Duodenal mucosa (tissue), 2 donors: ENCODE measurements around the gene KCNK5.

Experiments used
- H3K27ac ChIP-seq: one replicate; pipeline ENCODE4 v1.7.0; 2013; ENCODE audit warnings: low read depth, low read length
- H3K27me3 ChIP-seq, 2 donors: one replicate each; pipeline ENCODE4 v1.7.0; 2013; ENCODE audit warnings: low read length in 2 of 2, control low read depth in 1 of 2; ENCODE audit not compliant: insufficient read depth in 2 of 2, control insufficient read depth in 1 of 2
- H3K36me3 ChIP-seq, 2 donors: one replicate each; pipeline ENCODE4 v1.7.0; 2013; ENCODE audit warnings: low read length in 2 of 2, control low read depth in 1 of 2; ENCODE audit not compliant: insufficient read depth in 2 of 2, control insufficient read depth in 1 of 2
- H3K4me1 ChIP-seq, 2 donors: one replicate each; pipeline ENCODE4 v1.7.0; 2013; ENCODE audit warnings: low read length in 2 of 2, control low read depth in 1 of 2; ENCODE audit not compliant: insufficient read depth in 2 of 2, control insufficient read depth in 1 of 2
- H3K4me3 ChIP-seq, 2 donors: one replicate each; pipeline ENCODE4 v1.7.0; 2013; ENCODE audit warnings: low read length in 2 of 2, low read depth in 1 of 2
- H3K9ac ChIP-seq, 2 donors: one replicate each; pipeline ENCODE4 v1.7.0; 2013; ENCODE audit warnings: low read length in 2 of 2, low read depth in 1 of 2
- H3K9me3 ChIP-seq, 2 donors: one replicate each; pipeline ENCODE4 v1.7.0; 2013; ENCODE audit warnings: low read length in 2 of 2, control low read depth in 1 of 2; ENCODE audit not compliant: control insufficient read depth in 1 of 2

The KCNK5 gene

GRCh38 chr6:39263303-39264037, 34.2 kb upstream of the KCNK5 start:
- peaks cover 6 to 9% of the 10 kb centered on the region in 2 donors for H3K4me1 ChIP-seq
- H3K36me3 ChIP-seq: no peaks in the 10 kb centered on the region
- H3K9ac ChIP-seq: no peak overlapping the region
- H3K4me3 ChIP-seq: no peak overlapping the region
- H3K27me3 ChIP-seq: no peaks in the 10 kb centered on the region
- no peak overlapping the region for H3K27ac ChIP-seq
- H3K9me3 ChIP-seq: no peaks in the 10 kb centered on the region

DNA sequence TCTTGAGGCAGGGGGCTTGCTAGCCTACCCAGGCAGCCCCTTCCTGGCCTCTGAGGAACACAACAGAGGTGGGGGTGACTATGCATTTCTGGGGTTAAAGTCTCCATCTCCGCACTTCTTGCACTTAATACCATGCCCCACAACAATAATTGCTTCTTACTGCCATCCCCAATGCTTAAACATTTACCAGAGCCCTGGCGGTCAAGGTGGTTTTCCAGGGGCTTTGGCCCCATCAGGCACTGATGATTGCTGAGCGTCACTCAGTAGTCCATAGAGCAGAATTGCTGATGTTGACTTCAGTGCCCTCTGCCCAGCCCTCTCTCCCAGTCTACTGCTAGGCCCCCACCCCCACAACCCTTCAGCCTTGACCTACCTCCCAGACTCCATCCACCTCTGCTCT, 32.5 kb upstream of the KCNK5 start:
- H3K27ac ChIP-seq: no peak overlapping the region
- H3K9ac ChIP-seq: no peak overlapping the region
- H3K27me3 ChIP-seq: no peaks in the 10 kb centered on the region
- no peak overlapping the region for H3K4me3 ChIP-seq
- no peaks in the 10 kb centered on the region for H3K36me3 ChIP-seq
- H3K9me3 ChIP-seq: no peaks in the 10 kb centered on the region
- H3K4me1 ChIP-seq: peaks cover 6 to 9% of the 10 kb centered on the region in 2 donors

- no peaks in the 10 kb centered on the region for H3K9me3 ChIP-seq
- H3K4me1 ChIP-seq: peaks cover 6 to 9% of the 10 kb centered on the region in 2 donors
- no peak overlapping the region for H3K4me3 ChIP-seq
- no peak overlapping the region for H3K9ac ChIP-seq
- no peaks in the 10 kb centered on the region for H3K36me3 ChIP-seq
- no peaks in the 10 kb centered on the region for H3K27me3 ChIP-seq
- no peak overlapping the region for H3K27ac ChIP-seq
Measured at GRCh38 chr6:39260953-39261352, 31.7 kb upstream of the KCNK5 start.

GRCh38 chr6:39260456-39260855, 31.2 kb upstream of the KCNK5 start:
- H3K27ac ChIP-seq: no peak overlapping the region
- H3K9me3 ChIP-seq: no peaks in the 10 kb centered on the region
- H3K4me1 ChIP-seq: peaks cover 6 to 9% of the 10 kb centered on the region in 2 donors
- no peak overlapping the region for H3K4me3 ChIP-seq
- no peaks in the 10 kb centered on the region for H3K36me3 ChIP-seq
- no peaks in the 10 kb centered on the region for H3K27me3 ChIP-seq
- no peak overlapping the region for H3K9ac ChIP-seq

- Histone ChIP-seq H3K9me3 (no peaks in the 10 kb centered on the region), H3K36me3 (no peaks in the 10 kb centered on the region), H3K9ac (no peak overlapping the region), H3K4me3 (no peak overlapping the region), H3K27ac (no peak overlapping the region), H3K4me1 (no peaks in the 10 kb centered on the region), H3K27me3 (no peaks in the 10 kb centered on the region)
Measured at GRCh38 chr6:39256294-39256940, 27.1 kb upstream of the KCNK5 start.

GRCh38 chr6:39254999-39255535, 25.8 kb upstream of the KCNK5 start:
- H3K4me1 ChIP-seq: no peaks in the 10 kb centered on the region
- H3K9me3 ChIP-seq: no peaks in the 10 kb centered on the region
- no peak overlapping the region for H3K27ac ChIP-seq
- no peak overlapping the region for H3K4me3 ChIP-seq
- no peaks in the 10 kb centered on the region for H3K27me3 ChIP-seq
- H3K36me3 ChIP-seq: no peaks in the 10 kb centered on the region
- H3K9ac ChIP-seq: no peak overlapping the region

GRCh38 chr6:39251406-39251805, 22.1 kb upstream of the KCNK5 start:
- Histone ChIP-seq H3K27ac (no peak overlapping the region), H3K27me3 (no peaks in the 10 kb centered on the region), H3K9me3 (no peaks in the 10 kb centered on the region), H3K4me3 (no peak overlapping the region), H3K4me1 (peaks cover 5 to 6% of the 10 kb centered on the region in 2 donors), H3K9ac (no peak overlapping the region), H3K36me3 (no peaks in the 10 kb centered on the region)

GRCh38 chr6:39250507-39250906, 21.2 kb upstream of the KCNK5 start:
- no peak overlapping the region for H3K9ac ChIP-seq
- H3K9me3 ChIP-seq: no peaks in the 10 kb centered on the region
- no peak overlapping the region for H3K27ac ChIP-seq
- H3K36me3 ChIP-seq: no peaks in the 10 kb centered on the region
- H3K27me3 ChIP-seq: no peaks in the 10 kb centered on the region
- no peak overlapping the region for H3K4me3 ChIP-seq
- peaks cover 5 to 6% of the 10 kb centered on the region in 2 donors for H3K4me1 ChIP-seq

DNA sequence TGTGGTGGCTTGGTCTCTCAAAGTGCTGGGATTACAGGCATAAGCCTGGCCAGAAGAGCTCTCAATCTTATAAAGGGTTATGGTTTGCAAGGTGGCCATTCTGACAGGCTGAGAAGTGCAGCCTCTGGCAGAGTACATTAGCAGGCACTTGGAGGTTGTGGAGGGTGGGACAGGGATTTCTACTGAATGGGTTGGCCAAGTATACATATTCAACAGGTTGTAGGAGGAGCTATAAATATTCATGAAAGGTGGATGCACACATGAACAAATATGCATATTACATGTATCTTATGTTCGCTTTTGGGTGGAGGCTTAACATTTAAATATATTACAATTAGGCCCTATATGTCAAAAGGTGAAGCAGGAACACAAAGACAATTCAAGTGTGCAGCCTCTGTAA, 20.0 kb upstream of the KCNK5 start:
- Histone ChIP-seq H3K9me3 (no peaks in the 10 kb centered on the region), H3K4me3 (no peak overlapping the region), H3K36me3 (no peaks in the 10 kb centered on the region), H3K9ac (no peak overlapping the region), H3K27ac (no peak overlapping the region), H3K27me3 (no peaks in the 10 kb centered on the region), H3K4me1 (peaks cover 5 to 6% of the 10 kb centered on the region in 2 donors)

DNA sequence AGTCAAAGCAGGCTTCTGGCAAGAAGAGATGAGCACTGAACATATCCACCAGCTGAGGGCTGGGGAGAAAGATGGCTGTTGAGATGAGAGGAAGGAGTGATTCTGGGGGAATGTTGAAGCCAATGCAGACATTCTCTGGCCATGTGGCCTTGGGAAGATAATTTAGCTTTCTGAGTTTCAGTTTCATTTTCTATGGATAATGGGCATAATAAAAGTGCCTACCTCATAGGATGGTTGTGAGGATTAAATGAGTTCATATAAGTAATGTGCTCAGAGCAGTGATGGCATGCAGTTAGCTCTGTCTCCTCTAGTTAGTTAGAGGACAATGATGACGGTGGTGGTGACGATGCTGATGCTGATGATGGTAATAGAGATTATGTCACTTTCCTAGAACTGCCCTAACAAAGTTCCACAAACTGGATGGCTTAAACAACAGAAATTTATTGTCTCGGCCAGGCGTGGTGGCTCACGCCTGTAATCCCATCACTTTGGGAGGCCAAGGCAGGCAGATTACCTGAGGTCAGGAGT, 18.5 kb upstream of the KCNK5 start:
- Histone ChIP-seq H3K36me3 (no peaks in the 10 kb centered on the region), H3K27me3 (no peaks in the 10 kb centered on the region), H3K4me3 (no peak overlapping the region), H3K4me1 (peaks cover 5 to 6% of the 10 kb centered on the region in 2 donors), H3K9me3 (no peaks in the 10 kb centered on the region), H3K9ac (no peak overlapping the region), H3K27ac (no peak overlapping the region)
